Stimulated activated CD8-positive, alpha-beta memory T cell treated with anti-CD3 and anti-CD28 coated beads, Interleukin-15, amount 100 ng/mL, for 48 hours (primary cell): ENCODE results near the gene THEM4.
"Not testable (repeated sequence)": the region's sequence is repeated elsewhere in the genome, so short reads cannot be mapped to it uniquely, and the experiment has no call there.

Experiments used
- DNase-seq, 2 donors: peaks; one replicate each; pipeline ENCODE4 v3.0.0-alpha.2; 2020; ENCODE audit warnings: low read depth in 2 of 2

Gene THEM4

GRCh38 chr1:151859891-151860293 lies 49.4 kb downstream of the THEM4 start:
- no peak for DNase-seq

- no peak for DNase-seq
These were observed 50.2 kb downstream of the THEM4 start for GRCh38 chr1:151858886-151859665.

- DNase-seq: no peak
These were observed 51.1 kb downstream of the THEM4 start for GRCh38 chr1:151858030-151858746.

- DNase-seq: no peak
These were observed 53.4 kb downstream of the THEM4 start for GRCh38 chr1:151855933-151856332.

GRCh38 chr1:151855516-151855915 lies 53.8 kb downstream of the THEM4 start:
- DNase-seq: not testable (repeated sequence)

- no peak for DNase-seq
These were observed 54.7 kb downstream of the THEM4 start for GRCh38 chr1:151854658-151855057.

- no peak for DNase-seq
These were observed 55.8 kb downstream of the THEM4 start, which contains the start of gene THEM5 for GRCh38 chr1:151853411-151853943. Gene THEM5 (minus strand): TSS chr1:151853712. CDS start chr1:151853565, 147 bp downstream.

- no peak for DNase-seq
These were observed 56.6 kb downstream of the THEM4 start for GRCh38 chr1:151852733-151853132.

- no peak for DNase-seq
These were observed 57.4 kb downstream of the THEM4 start for GRCh38 chr1:151851886-151852285.

- DNase-seq: no peak
These were observed 59.4 kb downstream of the THEM4 start for GRCh38 chr1:151849871-151850270.

GRCh38 chr1:151849126-151849525 lies 60.2 kb downstream of the THEM4 start:
- DNase-seq: no peak

GRCh38 chr1:151847867-151848596 lies 61.3 kb downstream of the THEM4 start:
- no peak for DNase-seq

GRCh38 chr1:151846686-151847237 lies 62.5 kb downstream of the THEM4 start:
- no peak for DNase-seq

- DNase-seq: no peak
These were observed 63.2 kb downstream of the THEM4 start for GRCh38 chr1:151846062-151846568.

- no peak for DNase-seq
These were observed 65.9 kb downstream of the THEM4 start for GRCh38 chr1:151843398-151843797.

- DNase-seq: no peak
These were observed 68.2 kb downstream of the THEM4 start for GRCh38 chr1:151841141-151841540.

- no peak for DNase-seq
These were observed 68.9 kb downstream of the THEM4 start for GRCh38 chr1:151840421-151840820.

- peak; percentile 56 to 61 for DNase-seq
These were observed 69.6 kb downstream of the THEM4 start, which contains the start of gene C2CD4D for GRCh38 chr1:151839457-151840403. Gene C2CD4D (minus strand): TSS chr1:151839820. CDS start chr1:151838989, 831 bp downstream.

GRCh38 chr1:151839082-151839412 lies 70.3 kb downstream of the THEM4 start:
- no peak for DNase-seq
